OCI-LY1 (cell line): ENCODE data around the gene IGF2R.

Source experiments
- H2AFZ ChIP-seq: fragments of 200-600 bp; sonication (generic), shearing (Covaris generic); 2 replicates; pipeline ENCODE4 v1.6.0; 2014; ENCODE audit warnings: antibody characterized with exemption, mild to moderate bottlenecking, low read length
- H3F3A ChIP-seq: fragments of 200-600 bp; sonication (generic), shearing (Covaris generic); 2 replicates; pipeline ENCODE4 v1.6.0; 2014; ENCODE audit warnings: mild to moderate bottlenecking, antibody characterized with exemption, low read length, moderate library complexity; ENCODE audit not compliant: insufficient read depth
- H3K27ac ChIP-seq: fragments of 200-600 bp; sonication (generic); 2 replicates; pipeline ENCODE4 v1.5.1; 2014; ENCODE audit warnings: low read length, mixed run types, mild to moderate bottlenecking, low read depth; ENCODE audit not compliant: poor library complexity, severe bottlenecking
- H3K27me3 ChIP-seq: fragments of 200-600 bp; sonication (generic); 2 replicates; pipeline ENCODE4 v1.6.0; 2014; ENCODE audit warnings: antibody characterized with exemption, mild to moderate bottlenecking, low read length, moderate library complexity; ENCODE audit not compliant: insufficient read depth
- H3K36me3 ChIP-seq: fragments of 200-600 bp; sonication (generic); 2 replicates; pipeline ENCODE4 v1.6.1; 2014; ENCODE audit warnings: mild to moderate bottlenecking, antibody characterized with exemption, low read length, moderate library complexity, mixed read lengths; ENCODE audit not compliant: insufficient read depth
- H3K4me1 ChIP-seq: fragments of 200-600 bp; sonication (generic); 2 replicates; pipeline ENCODE4 v1.5.1; 2014; ENCODE audit warnings: mild to moderate bottlenecking, low read length, moderate library complexity; ENCODE audit not compliant: insufficient read depth, severe bottlenecking
- H3K4me2 ChIP-seq: fragments of 200-600 bp; sonication (generic), shearing (Covaris generic); 2 replicates; pipeline ENCODE4 v1.6.1; 2014; ENCODE audit warnings: low read length
- H3K4me3 ChIP-seq: fragments of 200-600 bp; sonication (generic); 2 replicates; pipeline ENCODE4 v1.5.1; 2014; ENCODE audit warnings: low read length, low read depth, mild to moderate bottlenecking, mixed read lengths; ENCODE audit not compliant: poor library complexity, severe bottlenecking
- H3K79me2 ChIP-seq: fragments of 200-600 bp; shearing (Covaris generic); 2 replicates; pipeline ENCODE4 v1.6.1; 2016; ENCODE audit warnings: mixed run types, low read length, mixed read lengths; ENCODE audit not compliant: insufficient read depth
- H3K9ac ChIP-seq: fragments of 200-600 bp; sonication (generic), shearing (Covaris generic); 2 replicates; pipeline ENCODE4 v1.6.1; 2014; ENCODE audit warnings: mild to moderate bottlenecking, low read length, mixed read lengths
- H3K9me2 ChIP-seq: fragments of 200-600 bp; sonication (generic), shearing (Covaris generic); 2 replicates; pipeline ENCODE4 v1.6.1; 2014; ENCODE audit warnings: low read depth, mild to moderate bottlenecking, low read length, mixed read lengths
- H3K9me3 ChIP-seq: fragments of 200-600 bp; shearing (Covaris generic); 2 replicates; pipeline ENCODE4 v1.6.1; 2014; ENCODE audit warnings: low read length, mixed read lengths
- H4K20me1 ChIP-seq: fragments of 200-600 bp; sonication (generic), shearing (Covaris generic); 2 replicates; pipeline ENCODE4 v1.6.0; 2016; ENCODE audit warnings: mild to moderate bottlenecking, low read length; ENCODE audit not compliant: insufficient read depth
- EZH2 ChIP-seq: fragments of 200-600 bp; sonication (generic), shearing (Covaris generic); IDR thresholded peaks from 2 replicates; pipeline ENCODE4 v1.8.0; 2017; ENCODE audit warnings: borderline replicate concordance, mixed run types, mild to moderate bottlenecking, antibody characterized with exemption, low read length, moderate library complexity, mixed read lengths
- TF ChIP-seq, protein P1 (sequence below): fragments of 200-600 bp; sonication (generic), shearing (Covaris generic); IDR thresholded peaks from 2 replicates; pipeline ENCODE4 v1.5.1; 2017; ENCODE audit warnings: mild to moderate bottlenecking, antibody characterized with exemption, low read length, moderate library complexity, mixed read lengths

The IGF2R gene

DNA sequence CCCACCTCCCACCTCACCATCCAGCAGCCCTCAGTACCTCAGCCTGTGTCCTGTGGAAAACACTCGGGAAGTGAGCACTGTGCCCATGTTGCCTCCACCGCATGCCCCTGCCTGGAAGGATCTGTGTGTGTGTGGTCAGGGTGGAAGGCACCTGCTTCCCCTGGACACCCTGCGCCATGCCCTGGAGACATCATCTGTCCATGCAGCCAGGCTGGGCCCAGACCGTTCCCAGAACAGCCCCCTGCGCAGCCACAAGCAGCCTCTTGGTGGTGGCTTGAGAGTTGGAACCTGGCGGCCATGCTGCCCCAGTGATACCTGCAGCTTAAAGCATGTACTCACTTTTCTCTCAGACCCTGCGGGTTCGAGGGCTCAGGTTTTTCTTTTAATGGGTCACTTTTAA lies 117.9 kb downstream of the IGF2R start:
- Histone ChIP-seq H2AFZ (no peak overlapping the region), H3K9me3 (no peaks in the 10 kb centered on the region), H3K4me3 (no peak overlapping the region), H3K4me1 (no peaks in the 10 kb centered on the region), H3K9ac (no peak overlapping the region), H3K79me2 (no peaks in the 10 kb centered on the region), H3K36me3 (peaks cover 60% of the 10 kb centered on the region), H3F3A (no peaks in the 10 kb centered on the region), H3K27ac (no peak overlapping the region), H4K20me1 (no peaks in the 10 kb centered on the region), H3K4me2 (no peak overlapping the region), H3K9me2 (no peaks in the 10 kb centered on the region), H3K27me3 (no peaks in the 10 kb centered on the region)
- TF ChIP-seq, protein P1, sequence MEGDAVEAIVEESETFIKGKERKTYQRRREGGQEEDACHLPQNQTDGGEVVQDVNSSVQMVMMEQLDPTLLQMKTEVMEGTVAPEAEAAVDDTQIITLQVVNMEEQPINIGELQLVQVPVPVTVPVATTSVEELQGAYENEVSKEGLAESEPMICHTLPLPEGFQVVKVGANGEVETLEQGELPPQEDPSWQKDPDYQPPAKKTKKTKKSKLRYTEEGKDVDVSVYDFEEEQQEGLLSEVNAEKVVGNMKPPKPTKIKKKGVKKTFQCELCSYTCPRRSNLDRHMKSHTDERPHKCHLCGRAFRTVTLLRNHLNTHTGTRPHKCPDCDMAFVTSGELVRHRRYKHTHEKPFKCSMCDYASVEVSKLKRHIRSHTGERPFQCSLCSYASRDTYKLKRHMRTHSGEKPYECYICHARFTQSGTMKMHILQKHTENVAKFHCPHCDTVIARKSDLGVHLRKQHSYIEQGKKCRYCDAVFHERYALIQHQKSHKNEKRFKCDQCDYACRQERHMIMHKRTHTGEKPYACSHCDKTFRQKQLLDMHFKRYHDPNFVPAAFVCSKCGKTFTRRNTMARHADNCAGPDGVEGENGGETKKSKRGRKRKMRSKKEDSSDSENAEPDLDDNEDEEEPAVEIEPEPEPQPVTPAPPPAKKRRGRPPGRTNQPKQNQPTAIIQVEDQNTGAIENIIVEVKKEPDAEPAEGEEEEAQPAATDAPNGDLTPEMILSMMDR = no peak
- no peak for TF ChIP-seq EZH2

DNA sequence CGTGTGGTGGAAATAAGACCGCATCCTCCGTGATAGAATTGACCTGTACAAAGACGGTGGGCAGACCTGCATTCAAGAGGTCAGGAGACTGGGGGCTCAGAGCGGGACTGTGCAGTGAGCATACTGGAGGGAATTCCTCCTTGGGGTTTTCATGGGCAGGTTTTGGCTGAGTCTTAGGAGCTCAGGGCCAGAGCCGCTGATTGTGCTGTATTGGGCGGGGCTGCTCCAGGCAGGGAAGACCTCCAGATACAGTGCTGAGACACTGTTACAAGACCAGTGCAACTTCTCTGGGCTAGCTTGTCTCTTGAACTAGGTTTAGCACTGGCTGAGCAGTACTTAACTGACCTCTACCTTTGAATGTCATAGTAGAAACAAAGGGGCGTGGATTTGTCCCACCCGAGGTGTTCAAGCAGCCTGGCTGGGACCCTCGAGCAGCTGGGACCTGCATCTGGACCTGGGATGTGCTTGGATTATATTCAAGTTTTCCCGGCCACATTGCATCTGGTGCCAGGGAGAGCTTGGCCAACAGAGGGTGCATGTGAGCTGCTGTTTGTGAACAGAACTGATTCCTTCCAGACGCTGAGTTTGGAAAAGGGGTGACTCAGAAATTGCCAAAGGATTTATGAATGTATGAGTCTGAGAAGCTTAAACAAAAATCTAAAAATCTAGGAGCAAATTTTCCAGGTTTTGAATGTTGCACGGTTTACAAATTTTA lies 119.3 kb downstream of the IGF2R start:
- Histone ChIP-seq H3K36me3 (peaks cover 66% of the 10 kb centered on the region), H3K9ac (no peak overlapping the region), H3K9me2 (no peaks in the 10 kb centered on the region), H3K27ac (no peak overlapping the region), H3F3A (no peaks in the 10 kb centered on the region), H4K20me1 (no peaks in the 10 kb centered on the region), H3K4me1 (no peaks in the 10 kb centered on the region), H3K4me2 (no peak overlapping the region), H3K4me3 (no peak overlapping the region), H3K9me3 (no peaks in the 10 kb centered on the region), H3K27me3 (no peaks in the 10 kb centered on the region), H2AFZ (no peak overlapping the region), H3K79me2 (no peaks in the 10 kb centered on the region)
- TF ChIP-seq, protein P1 = peak; percentile 48; the same call in 1 of the 2 replicates
- TF ChIP-seq EZH2 = no peak

DNA sequence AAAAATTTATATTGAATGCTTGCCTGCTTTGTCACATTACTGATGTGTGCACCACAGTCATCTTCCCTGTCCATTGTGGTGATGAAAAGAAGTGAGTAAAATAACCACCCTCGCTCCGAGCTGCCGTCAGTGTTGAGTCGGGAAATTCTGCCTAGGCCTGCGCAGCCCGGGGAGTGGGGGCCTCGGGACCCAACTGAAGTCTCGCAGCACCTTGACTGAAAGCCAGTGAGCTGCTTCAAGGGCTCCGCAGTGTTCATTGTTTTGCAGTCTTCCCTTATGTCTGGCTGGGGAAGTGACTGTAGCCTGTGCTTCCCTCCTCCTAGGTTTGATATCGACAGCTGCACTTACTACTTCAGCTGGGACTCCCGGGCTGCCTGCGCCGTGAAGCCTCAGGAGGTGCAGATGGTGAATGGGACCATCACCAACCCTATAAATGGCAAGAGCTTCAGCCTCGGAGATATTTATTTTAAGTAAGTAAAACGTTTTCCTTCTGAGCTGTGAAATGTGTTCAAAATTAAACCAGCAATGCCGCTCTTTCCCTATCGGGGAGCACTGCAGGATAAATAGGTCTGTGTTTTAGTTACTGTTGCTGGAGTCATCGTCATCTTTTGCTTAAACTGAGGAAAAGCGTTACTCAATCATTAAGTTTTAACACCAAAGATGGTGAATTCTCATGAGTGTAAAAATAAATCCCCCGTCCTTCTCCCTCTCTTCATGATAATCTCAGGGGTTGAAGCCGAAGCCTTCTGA lies 120.1 kb downstream of the IGF2R start:
- no peak overlapping the region for H2AFZ ChIP-seq
- H3F3A ChIP-seq = no peaks in the 10 kb centered on the region
- H3K4me3 ChIP-seq = no peak overlapping the region

More for the DNA sequence above, 120.1 kb downstream of the IGF2R start:
- no peaks in the 10 kb centered on the region for H3K27me3 ChIP-seq
- no peaks in the 10 kb centered on the region for H3K9me3 ChIP-seq
- no peak overlapping the region for H3K9ac ChIP-seq
- H3K79me2 ChIP-seq = no peaks in the 10 kb centered on the region
- H3K4me1 ChIP-seq = no peaks in the 10 kb centered on the region
- TF ChIP-seq EZH2 = no peak
- TF ChIP-seq, protein P1 = no peak
- no peaks in the 10 kb centered on the region for H3K9me2 ChIP-seq
- H3K36me3 ChIP-seq = peaks cover 68% of the 10 kb centered on the region
- H3K27ac ChIP-seq = no peak overlapping the region
- no peaks in the 10 kb centered on the region for H4K20me1 ChIP-seq
- no peak overlapping the region for H3K4me2 ChIP-seq
